ENCODE results near the gene SLC25A45.

The SLC25A45 gene

DNA sequence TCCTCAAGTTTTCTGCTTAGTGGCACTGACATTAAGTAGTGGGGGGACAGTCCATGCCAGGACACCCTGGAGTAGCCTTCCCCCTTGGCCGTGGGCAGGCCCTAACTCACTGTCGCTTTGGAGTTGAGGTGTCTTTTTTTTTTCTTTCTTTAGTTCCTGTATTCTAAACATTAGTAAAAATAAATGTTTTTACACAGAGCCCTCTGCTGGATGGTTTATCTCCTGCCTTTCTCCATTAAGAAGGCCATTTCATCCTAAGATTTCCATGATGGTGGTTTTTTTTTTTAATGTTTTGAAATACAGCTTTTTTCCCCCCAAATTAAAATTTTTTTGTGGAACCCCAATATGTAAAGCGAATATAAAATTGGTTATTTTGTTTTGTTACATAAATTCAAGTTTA is 29.7 kb downstream of the SLC25A45 start:
- no peaks in the 10 kb centered on the region for H3K9me3 ChIP-seq (ENCODE audit: control insufficient read depth, low read length)
- no peak overlapping the region for H3K9ac ChIP-seq
- H3K36me3 ChIP-seq (ENCODE audit: control insufficient read depth, insufficient read depth, low read length), result no peaks in the 10 kb centered on the region
- no peak overlapping the region for H2AFZ ChIP-seq
- H3K27me3 ChIP-seq (ENCODE audit: control insufficient read depth, insufficient read depth, low read length), result no peaks in the 10 kb centered on the region
- no peaks in the 10 kb centered on the region for H3K79me2 ChIP-seq
- H3K4me1 ChIP-seq, result no peaks in the 10 kb centered on the region
- TF ChIP-seq CTCF (IDR thresholded peaks at IDR 0.05), result peak; percentile 28
- H3K4me3 ChIP-seq (ENCODE audit: low read depth, low read length), result no peak overlapping the region
- H3K27ac ChIP-seq, result no peak overlapping the region
- H3K4me2 ChIP-seq (ENCODE audit: low read length), result no peak overlapping the region

DNA sequence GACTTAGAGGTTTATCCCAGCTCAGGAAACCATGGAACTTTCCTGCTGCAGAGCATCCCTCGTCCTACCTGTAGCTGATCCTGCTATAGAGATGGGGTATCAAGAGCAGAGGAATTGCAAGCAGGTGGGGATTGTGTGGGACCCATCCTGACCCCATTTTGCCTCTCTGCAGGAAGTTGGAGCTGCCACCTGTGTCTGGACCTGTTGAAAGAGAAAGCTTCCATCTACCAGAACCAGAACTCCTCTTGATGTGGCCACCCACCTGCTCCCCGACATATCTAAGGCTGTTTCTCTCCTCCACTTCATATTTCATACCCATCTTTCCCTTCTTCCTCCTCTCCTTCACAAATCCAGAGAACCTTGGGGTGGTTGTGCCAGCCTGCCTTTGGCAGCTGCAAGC is 30.9 kb downstream of the SLC25A45 start:
- Histone ChIP-seq H3K4me1 (no peaks in the 10 kb centered on the region), H3K79me2 (no peaks in the 10 kb centered on the region), H3K36me3 (ENCODE audit: control insufficient read depth, insufficient read depth, low read length) (no peaks in the 10 kb centered on the region)

DNA sequence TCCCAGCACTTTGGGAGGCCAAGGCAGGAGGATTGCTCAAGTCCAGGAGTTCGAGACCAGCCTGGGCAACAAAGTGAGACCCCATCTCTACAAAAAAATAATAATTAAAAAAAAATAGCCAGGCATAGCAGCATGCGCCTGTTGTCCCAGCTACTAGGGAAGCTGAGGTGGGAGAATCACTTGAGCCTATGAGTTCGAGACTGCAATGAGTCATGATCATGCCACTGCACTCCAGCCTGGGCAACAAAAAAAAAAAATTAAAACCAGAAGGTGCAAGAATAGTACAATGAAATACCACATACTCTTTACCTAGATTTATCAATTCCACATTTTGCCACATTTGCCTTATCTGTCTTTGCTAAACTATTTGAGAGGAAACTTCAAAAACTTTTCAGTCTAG is 40.6 kb downstream of the SLC25A45 start:
- H3K79me2 ChIP-seq, result peaks cover 11% of the 10 kb centered on the region
- TF ChIP-seq CTCF (IDR thresholded peaks at IDR 0.05), result no peak
- no peak overlapping the region for H3K27ac ChIP-seq
- H2AFZ ChIP-seq, result no peak overlapping the region
- no peak overlapping the region for H3K4me2 ChIP-seq (ENCODE audit: low read length)
- no peak overlapping the region for H3K4me3 ChIP-seq (ENCODE audit: low read depth, low read length)
- no peak overlapping the region for H3K9ac ChIP-seq
- H3K4me1 ChIP-seq, result no peaks in the 10 kb centered on the region
- H3K9me3 ChIP-seq (ENCODE audit: control insufficient read depth, low read length), result no peaks in the 10 kb centered on the region
- H3K27me3 ChIP-seq (ENCODE audit: control insufficient read depth, insufficient read depth, low read length), result no peaks in the 10 kb centered on the region
- H3K36me3 ChIP-seq (ENCODE audit: control insufficient read depth, insufficient read depth, low read length), result no peaks in the 10 kb centered on the region

More for the DNA sequence above, 30.9 kb downstream of the SLC25A45 start:
- no peak overlapping the region for H3K27ac ChIP-seq
- H3K4me3 ChIP-seq (ENCODE audit: low read depth, low read length), result no peak overlapping the region
- no peak overlapping the region for H3K9ac ChIP-seq
- TF ChIP-seq CTCF (IDR thresholded peaks at IDR 0.05), result no peak
- H3K4me2 ChIP-seq (ENCODE audit: low read length), result no peak overlapping the region
- no peaks in the 10 kb centered on the region for H3K9me3 ChIP-seq (ENCODE audit: control insufficient read depth, low read length)
- H3K27me3 ChIP-seq (ENCODE audit: control insufficient read depth, insufficient read depth, low read length), result no peaks in the 10 kb centered on the region
- H2AFZ ChIP-seq, result no peak overlapping the region

DNA sequence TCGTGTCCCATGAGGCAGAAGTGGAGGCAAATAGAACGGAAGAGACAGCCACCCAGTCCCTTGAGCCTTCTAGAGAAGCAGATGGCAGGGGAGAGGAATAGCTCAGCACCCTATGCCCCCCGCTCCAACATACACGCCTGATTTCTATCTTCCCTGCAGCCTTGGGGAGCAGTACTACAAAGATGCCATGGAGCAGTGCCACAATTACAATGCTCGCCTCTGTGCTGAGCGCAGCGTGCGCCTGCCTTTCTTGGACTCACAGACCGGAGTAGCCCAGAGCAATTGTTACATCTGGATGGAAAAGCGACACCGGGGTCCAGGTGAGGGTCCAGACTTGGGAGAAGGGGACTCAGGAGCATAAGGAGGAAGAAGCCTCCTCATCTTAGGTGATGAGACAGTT is 42.2 kb downstream of the SLC25A45 start:
- Histone ChIP-seq H3K4me3 (ENCODE audit: low read depth, low read length) (no peak overlapping the region), H3K4me2 (ENCODE audit: low read length) (no peak overlapping the region), H3K4me1 (no peaks in the 10 kb centered on the region), H3K79me2 (peaks cover 19% of the 10 kb centered on the region), H3K27me3 (ENCODE audit: control insufficient read depth, insufficient read depth, low read length) (no peaks in the 10 kb centered on the region), H3K9ac (no peak overlapping the region), H3K9me3 (ENCODE audit: control insufficient read depth, low read length) (no peaks in the 10 kb centered on the region), H3K36me3 (ENCODE audit: control insufficient read depth, insufficient read depth, low read length) (no peaks in the 10 kb centered on the region), H2AFZ (no peak overlapping the region), H3K27ac (no peak overlapping the region)
- no peak for TF ChIP-seq CTCF (IDR thresholded peaks at IDR 0.05)

GRCh38 chr11:65338676-65339075 is 43.8 kb downstream of the SLC25A45 start:
- H3K4me3 ChIP-seq (ENCODE audit: low read depth, low read length), result no peak overlapping the region
- H3K79me2 ChIP-seq, result peaks cover 33% of the 10 kb centered on the region
- H3K9me3 ChIP-seq (ENCODE audit: control insufficient read depth, low read length), result no peaks in the 10 kb centered on the region
- H2AFZ ChIP-seq, result no peak overlapping the region
- no peak overlapping the region for H3K9ac ChIP-seq
- H3K4me1 ChIP-seq, result no peaks in the 10 kb centered on the region
- H3K36me3 ChIP-seq (ENCODE audit: control insufficient read depth, insufficient read depth, low read length), result no peaks in the 10 kb centered on the region
- H3K27me3 ChIP-seq (ENCODE audit: control insufficient read depth, insufficient read depth, low read length), result no peaks in the 10 kb centered on the region
- no peak overlapping the region for H3K4me2 ChIP-seq (ENCODE audit: low read length)
- no peak for TF ChIP-seq CTCF (IDR thresholded peaks at IDR 0.05)
- H3K27ac ChIP-seq, result no peak overlapping the region
